AG09309 (cell line): Measurements from ENCODE around the gene ZNF281.

Experiments used
- DNase-seq: peaks from one replicate; pipeline ENCODE4 v3.0.0-alpha.2; 2010; ENCODE audit warnings: low read depth
- H3K4me3 ChIP-seq: 2 replicates; pipeline ENCODE4 v1.5.1; 2011; ENCODE audit warnings: mild to moderate bottlenecking, low read depth, low read length, moderate library complexity; ENCODE audit not compliant: control insufficient read depth
- TF ChIP-seq, protein P1 (sequence below): IDR thresholded peaks from 2 replicates; pipeline ENCODE4 v1.5.1; 2011; ENCODE audit warnings: mild to moderate bottlenecking, low read depth, low read length, inconsistent platforms; ENCODE audit not compliant: insufficient read depth, control insufficient read depth; ENCODE audit errors: missing control alignments

Gene ZNF281

DNA sequence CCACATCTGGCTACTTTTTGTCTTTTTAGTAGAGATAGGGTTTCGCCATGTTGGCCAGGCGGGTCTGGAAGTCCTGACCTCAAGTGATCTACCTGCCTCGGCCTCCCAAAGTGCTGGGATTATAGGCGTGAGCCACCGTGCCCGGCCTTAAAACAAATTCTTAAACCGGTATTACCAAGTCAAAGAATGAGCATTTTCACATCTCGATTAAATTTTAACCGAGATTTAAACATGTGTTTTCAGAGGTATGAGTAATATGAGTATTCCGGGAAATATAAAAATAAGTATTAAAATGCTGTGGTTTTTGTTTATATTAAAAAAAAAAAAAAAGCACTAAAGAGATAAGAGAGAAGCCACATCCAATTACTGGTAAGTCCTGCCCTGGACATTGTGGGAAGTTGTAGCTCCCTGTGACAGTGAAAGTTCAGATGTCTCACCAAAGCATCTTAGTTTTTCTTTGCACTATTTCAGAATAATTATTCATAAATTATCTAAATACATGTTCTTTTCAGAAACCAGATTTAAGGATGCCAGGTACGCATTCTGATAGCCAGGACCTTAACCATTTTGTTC lies 24.9 kb downstream of the ZNF281 start:
- no peak overlapping the region for H3K4me3 ChIP-seq
- DNase-seq, result no peak
- TF ChIP-seq, protein P1, sequence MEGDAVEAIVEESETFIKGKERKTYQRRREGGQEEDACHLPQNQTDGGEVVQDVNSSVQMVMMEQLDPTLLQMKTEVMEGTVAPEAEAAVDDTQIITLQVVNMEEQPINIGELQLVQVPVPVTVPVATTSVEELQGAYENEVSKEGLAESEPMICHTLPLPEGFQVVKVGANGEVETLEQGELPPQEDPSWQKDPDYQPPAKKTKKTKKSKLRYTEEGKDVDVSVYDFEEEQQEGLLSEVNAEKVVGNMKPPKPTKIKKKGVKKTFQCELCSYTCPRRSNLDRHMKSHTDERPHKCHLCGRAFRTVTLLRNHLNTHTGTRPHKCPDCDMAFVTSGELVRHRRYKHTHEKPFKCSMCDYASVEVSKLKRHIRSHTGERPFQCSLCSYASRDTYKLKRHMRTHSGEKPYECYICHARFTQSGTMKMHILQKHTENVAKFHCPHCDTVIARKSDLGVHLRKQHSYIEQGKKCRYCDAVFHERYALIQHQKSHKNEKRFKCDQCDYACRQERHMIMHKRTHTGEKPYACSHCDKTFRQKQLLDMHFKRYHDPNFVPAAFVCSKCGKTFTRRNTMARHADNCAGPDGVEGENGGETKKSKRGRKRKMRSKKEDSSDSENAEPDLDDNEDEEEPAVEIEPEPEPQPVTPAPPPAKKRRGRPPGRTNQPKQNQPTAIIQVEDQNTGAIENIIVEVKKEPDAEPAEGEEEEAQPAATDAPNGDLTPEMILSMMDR, result no peak

DNA sequence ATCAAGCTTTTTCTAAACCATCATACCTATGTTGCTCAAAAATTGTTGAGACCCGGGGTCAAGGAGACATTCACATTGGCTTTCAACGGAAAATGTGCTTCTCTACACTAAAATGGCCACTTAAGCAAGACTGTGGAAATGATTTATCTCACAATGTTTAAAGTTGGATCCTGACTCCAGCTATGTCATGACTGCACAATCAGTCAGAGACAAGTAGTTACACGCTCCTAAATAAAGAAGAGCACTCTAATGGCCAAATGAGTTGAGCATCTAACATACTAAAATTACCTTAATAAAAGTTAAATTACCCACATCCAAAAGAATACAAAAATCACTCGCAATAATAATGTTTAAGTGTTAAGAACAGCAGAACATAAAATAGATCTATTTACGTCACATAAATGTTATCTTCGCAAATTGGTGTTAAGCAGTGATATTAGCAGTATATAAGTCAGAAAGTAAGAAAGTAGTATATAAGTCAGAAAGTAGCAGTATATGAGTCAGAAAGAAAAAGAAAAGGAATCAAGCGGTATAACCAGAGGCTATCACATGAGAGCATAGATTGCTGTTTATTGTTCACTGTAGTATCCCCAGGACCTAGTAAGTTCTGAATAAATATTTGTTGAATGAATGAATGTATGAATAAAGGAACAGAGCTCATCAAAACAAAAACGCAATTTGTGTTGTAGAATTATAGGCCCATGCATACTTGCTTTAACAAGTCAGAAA lies 28.4 kb downstream of the ZNF281 start:
- DNase-seq, result no peak
- no peak overlapping the region for H3K4me3 ChIP-seq
- TF ChIP-seq, protein P1, result no peak

DNA sequence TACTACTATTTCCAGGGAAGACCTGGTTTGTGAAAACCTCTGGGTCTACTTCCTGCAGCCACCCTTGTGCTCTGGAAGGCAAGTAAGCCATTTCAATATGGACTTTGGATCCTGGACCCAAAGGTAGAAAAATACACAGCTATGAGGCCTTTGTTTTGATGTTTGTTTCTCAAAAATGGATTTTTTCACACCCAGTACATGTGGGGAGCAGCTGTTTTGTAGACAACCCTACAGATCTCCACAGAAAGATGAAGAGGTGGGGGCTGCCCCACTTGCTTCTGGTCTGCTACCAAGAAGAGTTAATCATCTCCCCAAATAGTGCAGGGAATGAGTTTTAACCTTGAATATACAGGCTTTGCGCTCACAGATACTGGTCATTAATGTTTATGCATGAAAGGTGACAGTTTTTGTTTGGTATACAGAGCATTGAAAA lies 29.2 kb downstream of the ZNF281 start:
- TF ChIP-seq, protein P1, result no peak
- H3K4me3 ChIP-seq, result no peak overlapping the region

DNA sequence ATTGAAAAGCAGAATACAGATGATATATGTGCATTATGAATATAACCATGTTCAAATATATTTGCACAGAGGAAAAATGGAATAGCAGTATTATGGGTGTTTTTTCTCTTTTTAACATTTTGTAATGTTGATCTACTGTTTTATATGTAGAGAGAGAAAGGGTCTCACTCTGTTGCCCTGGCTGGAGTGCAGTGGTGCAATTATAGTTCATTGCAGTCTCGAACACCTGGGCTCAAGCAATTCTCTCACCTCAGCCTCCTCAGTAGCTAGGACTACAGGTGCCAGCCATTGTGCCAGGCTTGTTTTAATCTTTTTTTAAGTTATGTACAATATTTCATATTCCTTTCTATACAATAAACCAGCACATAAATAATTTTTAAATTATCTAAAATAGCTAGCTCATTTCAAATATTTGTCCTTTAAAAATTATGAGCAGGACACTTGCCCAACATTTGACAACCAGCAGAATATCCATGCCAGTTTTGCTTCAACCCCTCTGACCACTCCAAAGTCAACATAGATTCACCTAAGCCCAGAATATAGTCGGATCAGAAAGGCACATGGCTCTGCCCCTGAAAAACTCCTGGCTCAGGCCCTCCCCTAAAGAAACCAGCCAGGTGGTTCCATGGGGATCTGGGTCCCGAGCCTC lies 29.8 kb downstream of the ZNF281 start:
- H3K4me3 ChIP-seq, result no peak overlapping the region
- TF ChIP-seq, protein P1, result no peak
- no peak for DNase-seq

More for the DNA sequence above, 29.2 kb downstream of the ZNF281 start:
- DNase-seq, result no peak

DNA sequence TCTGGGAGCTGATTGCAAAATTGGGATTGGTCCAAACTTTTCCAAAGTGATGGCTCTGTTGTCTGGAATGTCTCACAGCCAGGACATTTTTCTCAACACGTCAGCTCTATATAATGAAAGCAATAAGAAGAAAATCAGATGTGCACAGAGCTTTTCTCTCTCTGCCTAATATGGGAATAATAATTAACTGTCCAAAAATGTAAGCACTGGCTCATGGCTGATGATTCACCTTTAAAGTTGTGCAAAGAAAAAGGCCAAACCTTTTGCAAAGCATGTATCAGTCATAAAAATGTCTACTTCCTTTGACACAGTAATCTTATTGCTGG lies 30.4 kb downstream of the ZNF281 start:
- DNase-seq, result peak; percentile 94
- TF ChIP-seq, protein P1, result no peak
- no peak overlapping the region for H3K4me3 ChIP-seq

- no peak overlapping the region for H3K4me3 ChIP-seq
- TF ChIP-seq, protein P1, result no peak
- no peak for DNase-seq
Observed at GRCh38 chr1:200378096-200378495, 31.7 kb downstream of the ZNF281 start.
